HepG2 (cell line): Measurements from ENCODE around the gene ESRRB.

Experiments used
- DNMT3B ChIP-seq: conservative IDR thresholded peaks from 2 replicates; pipeline ENCODE4 v1.6.1; 2016; ENCODE audit warnings: missing biosample characterization, control low read depth
- IRF1 ChIP-seq: sonication (generic); formaldehyde crosslinking; IDR thresholded peaks from 2 replicates; pipeline ENCODE4 v1.4.0; 2020; ENCODE audit warnings: low read depth, mild to moderate bottlenecking, missing genetic modification reagents
- KLF16 ChIP-seq, 2 experiments: sonication (generic) in 1 of 2; formaldehyde crosslinking in 1 of 2; IDR thresholded peaks; 2 replicates each; pipeline versions ENCODE4 v1.6.1 to v1.8.0; 2016 to 2023; ENCODE audit warnings: missing genetic modification reagents in 2 of 2, missing compliant biosample characterization in 1 of 2
- MXD4 ChIP-seq: IDR thresholded peaks from 2 replicates; pipeline ENCODE4 v1.6.1; 2016; ENCODE audit warnings: mild to moderate bottlenecking, missing biosample characterization, missing genetic modification reagents
- RERE ChIP-seq: IDR thresholded peaks from 2 replicates; pipeline ENCODE4 v1.6.1; 2016; ENCODE audit warnings: low read depth, missing genetic modification reagents, missing compliant biosample characterization
- REST ChIP-seq, 2 experiments: IDR thresholded peaks; 2 replicates each; pipeline ENCODE4 v1.6.1; 2011 to 2012; ENCODE audit warnings: low read length in 2 of 2, borderline replicate concordance in 1 of 2, low read depth in 1 of 2, mild to moderate bottlenecking in 1 of 2, moderate library complexity in 1 of 2
- TARDBP ChIP-seq: sonication (generic); formaldehyde crosslinking; IDR thresholded peaks from 2 replicates; pipeline ENCODE4 v1.8.0; 2022; ENCODE audit warnings: mild to moderate bottlenecking, missing genetic modification reagents
- XBP1 ChIP-seq: sonication (generic); formaldehyde crosslinking; IDR thresholded peaks from 2 replicates; pipeline ENCODE4 v1.5.0; 2020; ENCODE audit warnings: missing genetic modification reagents
- ZBTB21 ChIP-seq: sonication (generic); formaldehyde crosslinking; IDR thresholded peaks from 2 replicates; pipeline ENCODE4 v1.4.0; 2020; ENCODE audit warnings: missing genetic modification reagents
- ZFAT ChIP-seq: sonication (generic); formaldehyde crosslinking; conservative IDR thresholded peaks from 2 replicates; pipeline ENCODE4 v1.8.1; 2023; ENCODE audit warnings: missing genetic modification reagents, inconsistent platforms
- ZNF451 ChIP-seq: sonication (generic); formaldehyde crosslinking; IDR thresholded peaks from 2 replicates; pipeline ENCODE4 v1.5.0; 2020; ENCODE audit warnings: mild to moderate bottlenecking, missing genetic modification reagents
- TF ChIP-seq, protein P1 (sequence below): sonication (generic); formaldehyde crosslinking; IDR thresholded peaks from 2 replicates; pipeline ENCODE4 v1.5.0; 2020; ENCODE audit warnings: mild to moderate bottlenecking, missing genetic modification reagents, moderate library complexity
- TF ChIP-seq, protein P2 (sequence below): sonication (generic); formaldehyde crosslinking; IDR thresholded peaks from 2 replicates; pipeline ENCODE4 v1.5.0; 2020; ENCODE audit warnings: mild to moderate bottlenecking, low read depth, missing genetic modification reagents, borderline replicate concordance

- no peak for TF ChIP-seq MXD4
- no peak for TF ChIP-seq XBP1 (CRISPR knock-in tag)
- TF ChIP-seq, protein P1, sequence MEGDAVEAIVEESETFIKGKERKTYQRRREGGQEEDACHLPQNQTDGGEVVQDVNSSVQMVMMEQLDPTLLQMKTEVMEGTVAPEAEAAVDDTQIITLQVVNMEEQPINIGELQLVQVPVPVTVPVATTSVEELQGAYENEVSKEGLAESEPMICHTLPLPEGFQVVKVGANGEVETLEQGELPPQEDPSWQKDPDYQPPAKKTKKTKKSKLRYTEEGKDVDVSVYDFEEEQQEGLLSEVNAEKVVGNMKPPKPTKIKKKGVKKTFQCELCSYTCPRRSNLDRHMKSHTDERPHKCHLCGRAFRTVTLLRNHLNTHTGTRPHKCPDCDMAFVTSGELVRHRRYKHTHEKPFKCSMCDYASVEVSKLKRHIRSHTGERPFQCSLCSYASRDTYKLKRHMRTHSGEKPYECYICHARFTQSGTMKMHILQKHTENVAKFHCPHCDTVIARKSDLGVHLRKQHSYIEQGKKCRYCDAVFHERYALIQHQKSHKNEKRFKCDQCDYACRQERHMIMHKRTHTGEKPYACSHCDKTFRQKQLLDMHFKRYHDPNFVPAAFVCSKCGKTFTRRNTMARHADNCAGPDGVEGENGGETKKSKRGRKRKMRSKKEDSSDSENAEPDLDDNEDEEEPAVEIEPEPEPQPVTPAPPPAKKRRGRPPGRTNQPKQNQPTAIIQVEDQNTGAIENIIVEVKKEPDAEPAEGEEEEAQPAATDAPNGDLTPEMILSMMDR (CRISPR knock-in tag), result no peak
- TF ChIP-seq REST (IDR thresholded peaks at IDR 0.05; ENCODE audit: borderline replicate concordance in 1 of 2, low read depth in 1 of 2, low read length in 2 of 2), result no peak
- TF ChIP-seq ZNF451 (CRISPR knock-in tag), result no peak
- TF ChIP-seq DNMT3B (CRISPR knock-in tag), result no peak
- no peak for TF ChIP-seq ZBTB21
- TF ChIP-seq KLF16 (CRISPR knock-in tag; IDR thresholded peaks at IDR 0.05), result no peak
- no peak for TF ChIP-seq RERE (CRISPR knock-in tag)
- TF ChIP-seq, protein P2, sequence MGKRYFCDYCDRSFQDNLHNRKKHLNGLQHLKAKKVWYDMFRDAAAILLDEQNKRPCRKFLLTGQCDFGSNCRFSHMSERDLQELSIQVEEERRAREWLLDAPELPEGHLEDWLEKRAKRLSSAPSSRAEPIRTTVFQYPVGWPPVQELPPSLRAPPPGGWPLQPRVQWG (CRISPR knock-in tag), result no peak
- TF ChIP-seq TARDBP (CRISPR knock-in tag), result no peak
- no peak for TF ChIP-seq ZFAT
- TF ChIP-seq IRF1 (CRISPR knock-in tag), result no peak
These were observed 25.9 kb upstream of the ESRRB start for GRCh38 chr14:76349993-76350392.
